ENCODE data around the gene SYCP2L.
"Not testable (repeated sequence)": the region's sequence is repeated elsewhere in the genome, so short reads cannot be mapped to it uniquely, and the experiment has no call there.

The SYCP2L gene

DNA sequence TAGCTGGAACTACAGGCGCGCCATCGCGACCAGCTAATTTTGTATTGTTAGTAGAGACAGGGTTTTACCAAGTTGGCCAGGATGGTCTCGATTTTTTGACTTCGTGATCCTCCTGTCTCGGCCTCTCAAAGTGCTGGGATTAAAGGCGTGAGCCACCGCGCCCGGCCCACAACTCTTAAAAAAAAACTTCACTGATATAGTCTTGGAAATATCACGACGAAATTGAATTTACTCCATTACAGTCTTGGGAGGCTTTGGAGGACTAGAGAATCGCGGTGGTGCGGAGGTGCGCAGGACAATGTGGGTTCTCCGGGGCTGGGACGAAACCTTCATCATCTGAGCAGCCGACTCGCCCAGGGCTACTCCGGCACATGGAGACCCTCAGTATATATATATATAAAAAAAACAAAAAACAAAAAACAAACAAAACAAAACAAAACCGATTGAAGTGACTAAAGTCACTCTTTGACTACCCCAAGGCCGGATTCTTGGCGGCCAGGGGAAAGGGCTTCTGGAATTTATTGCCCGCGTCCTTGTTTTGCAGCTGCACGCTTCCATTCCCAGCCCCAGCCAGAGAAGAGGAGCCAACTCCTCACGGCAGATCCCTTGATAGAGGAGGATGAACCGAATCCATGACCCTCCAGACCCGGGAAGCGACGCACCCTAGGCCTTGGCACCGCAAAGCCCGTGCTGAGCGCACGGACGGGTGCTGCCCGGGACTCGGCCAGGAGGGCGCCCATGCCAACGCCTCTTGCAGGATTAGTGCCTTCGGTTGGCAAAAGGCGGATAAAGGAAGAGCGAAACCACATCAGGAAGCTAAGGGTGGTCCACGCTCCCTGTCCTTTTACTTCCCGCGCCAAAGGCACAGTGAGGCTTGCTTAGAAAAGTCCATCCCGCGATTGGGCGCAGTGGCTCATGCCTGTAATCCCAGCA is 3.3 kb upstream of the SYCP2L start:
- no peak overlapping the region for H3K4me3 ChIP-seq
- no peak overlapping the region for H3K27ac ChIP-seq
- DNase-seq (ENCODE audit: low read depth, low spot score): no peak
- no peak overlapping the region for H3K9ac ChIP-seq (ENCODE audit: insufficient read length)
- no peak for TF ChIP-seq POLR2AphosphoS5 (IDR thresholded peaks at IDR 0.05; ENCODE audit: borderline replicate concordance, low read depth, low read length)
- TF ChIP-seq EZH2 (IDR thresholded peaks at IDR 0.05): no peak
- TF ChIP-seq FOXP2 (optimal IDR thresholded peaks at IDR 0.05; ENCODE audit: control extremely low read depth, extremely low read length, insufficient read depth): no peak
- H3K36me3 ChIP-seq (ENCODE audit: insufficient read depth, low read length): no peaks in the 10 kb centered on the region
- H3K9me3 ChIP-seq (ENCODE audit: low read depth, low read length): no peaks in the 10 kb centered on the region

GRCh38 chr6:10884245-10884972 is 2.4 kb upstream of the SYCP2L start:
- no peak overlapping the region for H3K9ac ChIP-seq (ENCODE audit: insufficient read length)
- TF ChIP-seq EZH2 (IDR thresholded peaks at IDR 0.05): no peak
- no peak for TF ChIP-seq FOXP2 (optimal IDR thresholded peaks at IDR 0.05; ENCODE audit: control extremely low read depth, extremely low read length, insufficient read depth)
- TF ChIP-seq POLR2AphosphoS5 (IDR thresholded peaks at IDR 0.05; ENCODE audit: borderline replicate concordance, low read depth, low read length): no peak
- DNase-seq (ENCODE audit: low read depth, low spot score): no peak
- no peaks in the 10 kb centered on the region for H3K9me3 ChIP-seq (ENCODE audit: low read depth, low read length)
- H3K36me3 ChIP-seq (ENCODE audit: insufficient read depth, low read length): no peaks in the 10 kb centered on the region
- no peak overlapping the region for H3K27ac ChIP-seq
- no peak overlapping the region for H3K4me3 ChIP-seq

DNA sequence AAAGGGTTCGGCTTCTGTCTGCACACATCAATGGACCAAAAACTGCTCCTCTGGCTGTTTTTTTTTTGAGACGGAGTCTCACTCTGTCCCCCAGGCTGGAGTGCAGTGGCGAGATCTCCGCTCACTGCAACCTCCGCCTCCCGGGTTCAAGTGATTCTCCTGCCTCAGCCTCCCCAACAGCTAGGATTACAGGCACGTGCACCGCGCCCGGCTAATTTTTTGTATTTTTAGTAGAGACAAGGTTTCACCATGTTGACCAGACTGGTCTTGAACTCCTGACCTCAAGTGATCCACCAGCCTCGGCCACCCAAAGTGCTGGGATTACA is 524 bp upstream of the SYCP2L start:
- DNase-seq (ENCODE audit: low read depth, low spot score); H3K27ac ChIP-seq; H3K36me3 ChIP-seq (ENCODE audit: insufficient read depth, low read length); H3K9me3 ChIP-seq (ENCODE audit: low read depth, low read length): not testable (repeated sequence)
- Histone ChIP-seq H3K4me3 (peak overlapping the region; percentile 85), H3K9ac (ENCODE audit: insufficient read length) (peak overlapping the region; percentile 41)

DNA sequence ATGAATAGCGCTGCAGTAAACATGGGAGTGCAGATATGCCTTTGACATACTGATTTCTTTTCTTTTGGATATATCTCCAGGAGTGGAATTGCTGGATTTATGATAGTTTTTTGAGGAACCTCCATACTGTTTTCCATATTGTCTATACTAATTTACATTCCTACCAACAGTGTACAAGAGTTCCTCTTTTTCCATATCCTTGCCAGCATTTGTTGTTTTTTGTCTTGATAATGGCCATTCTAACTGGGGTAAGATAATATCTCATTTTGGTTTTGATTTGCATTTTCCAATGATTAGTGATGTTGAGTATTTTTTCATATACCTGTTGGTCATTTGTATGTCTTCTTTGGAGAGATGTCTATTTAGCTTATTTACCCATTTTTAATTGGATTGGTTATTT is 3.3 kb downstream of the SYCP2L start:
- Histone ChIP-seq H3K27ac (no peak overlapping the region), H3K9ac (ENCODE audit: insufficient read length) (no peak overlapping the region), H3K36me3 (ENCODE audit: insufficient read depth, low read length) (no peaks in the 10 kb centered on the region; the same call in 1 of the 2 replicates), H3K9me3 (ENCODE audit: low read depth, low read length) (peaks cover 5% of the 10 kb centered on the region; the same call in 1 of the 2 replicates), H3K4me3 (no peak overlapping the region)
- DNase-seq (ENCODE audit: low read depth, low spot score): no peak
- TF ChIP-seq EZH2 (IDR thresholded peaks at IDR 0.05): no peak
- no peak for TF ChIP-seq FOXP2 (optimal IDR thresholded peaks at IDR 0.05; ENCODE audit: control extremely low read depth, extremely low read length, insufficient read depth)
- no peak for TF ChIP-seq POLR2AphosphoS5 (IDR thresholded peaks at IDR 0.05; ENCODE audit: borderline replicate concordance, low read depth, low read length)

DNA sequence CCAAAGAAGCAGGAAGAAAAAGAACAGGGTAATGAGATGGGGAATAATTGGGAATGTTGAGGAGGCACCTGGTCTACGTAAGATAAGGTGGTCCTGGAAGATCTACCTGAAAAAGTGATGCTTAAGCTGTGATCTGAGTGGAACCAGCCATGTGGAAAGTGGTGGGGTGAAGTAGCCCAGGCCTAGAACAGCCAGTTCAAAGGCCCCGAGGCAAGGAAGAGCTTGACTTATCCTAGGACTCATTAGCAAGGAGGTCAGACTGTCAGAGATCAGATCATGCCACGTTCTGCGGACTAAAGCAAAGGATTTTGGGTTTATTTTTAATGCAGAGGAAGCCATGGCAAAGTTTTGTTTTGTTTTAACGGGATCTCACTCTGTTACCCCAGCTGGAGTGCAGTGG is 5.1 kb downstream of the SYCP2L start:
- Histone ChIP-seq H3K4me3 (no peak overlapping the region), H3K9me3 (ENCODE audit: low read depth, low read length) (peaks cover 5% of the 10 kb centered on the region; the same call in 1 of the 2 replicates), H3K9ac (ENCODE audit: insufficient read length) (no peak overlapping the region), H3K36me3 (ENCODE audit: insufficient read depth, low read length) (no peaks in the 10 kb centered on the region; the same call in 1 of the 2 replicates), H3K27ac (no peak overlapping the region)
- TF ChIP-seq FOXP2 (optimal IDR thresholded peaks at IDR 0.05; ENCODE audit: control extremely low read depth, extremely low read length, insufficient read depth) (no peak), POLR2AphosphoS5 (IDR thresholded peaks at IDR 0.05; ENCODE audit: borderline replicate concordance, low read depth, low read length) (no peak), EZH2 (IDR thresholded peaks at IDR 0.05) (no peak)
- DNase-seq (ENCODE audit: low read depth, low spot score): no peak

DNA sequence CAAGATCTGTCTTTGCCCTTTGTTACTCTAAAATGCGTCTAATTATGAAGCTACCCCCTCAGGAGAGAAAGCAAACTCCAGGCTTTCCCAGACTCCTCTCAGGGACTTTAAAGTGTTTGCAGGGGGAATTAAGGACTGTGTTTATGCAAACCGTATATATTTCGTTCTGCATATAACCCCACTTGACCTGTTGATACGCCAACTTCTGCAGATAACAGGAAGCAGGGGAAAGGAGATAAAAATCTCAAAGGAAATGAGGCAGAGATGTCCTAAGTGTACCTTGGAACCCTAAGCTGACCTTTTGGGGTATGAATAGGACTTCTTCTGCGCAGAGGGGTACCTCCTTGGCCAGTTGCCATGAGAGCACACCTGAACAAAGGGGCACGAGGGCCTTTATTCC is 8.1 kb downstream of the SYCP2L start:
- Histone ChIP-seq H3K36me3 (ENCODE audit: insufficient read depth, low read length) (no peaks in the 10 kb centered on the region; the same call in 1 of the 2 replicates), H3K4me3 (no peak overlapping the region), H3K9me3 (ENCODE audit: low read depth, low read length) (peaks cover 5% of the 10 kb centered on the region; the same call in 1 of the 2 replicates), H3K9ac (ENCODE audit: insufficient read length) (no peak overlapping the region), H3K27ac (no peak overlapping the region)
- DNase-seq (ENCODE audit: low read depth, low spot score): no peak
- TF ChIP-seq EZH2 (IDR thresholded peaks at IDR 0.05) (no peak), POLR2AphosphoS5 (IDR thresholded peaks at IDR 0.05; ENCODE audit: borderline replicate concordance, low read depth, low read length) (no peak), FOXP2 (optimal IDR thresholded peaks at IDR 0.05; ENCODE audit: control extremely low read depth, extremely low read length, insufficient read depth) (no peak)

GRCh38 chr6:10896691-10897090 is 9.8 kb downstream of the SYCP2L start:
- Histone ChIP-seq H3K4me3 (no peak overlapping the region), H3K9ac (ENCODE audit: insufficient read length) (no peak overlapping the region), H3K9me3 (ENCODE audit: low read depth, low read length) (no peaks in the 10 kb centered on the region), H3K36me3 (ENCODE audit: insufficient read depth, low read length) (no peaks in the 10 kb centered on the region), H3K27ac (no peak overlapping the region)
- TF ChIP-seq EZH2 (IDR thresholded peaks at IDR 0.05) (no peak), POLR2AphosphoS5 (IDR thresholded peaks at IDR 0.05; ENCODE audit: borderline replicate concordance, low read depth, low read length) (no peak)
- no peak for DNase-seq (ENCODE audit: low read depth, low spot score)

- Histone ChIP-seq H3K9me3 (ENCODE audit: low read depth, low read length) (no peaks in the 10 kb centered on the region), H3K36me3 (ENCODE audit: insufficient read depth, low read length) (no peaks in the 10 kb centered on the region), H3K4me3 (no peak overlapping the region), H3K9ac (ENCODE audit: insufficient read length) (no peak overlapping the region), H3K27ac (no peak overlapping the region)
- no peak for DNase-seq (ENCODE audit: low read depth, low spot score)
- TF ChIP-seq EZH2 (IDR thresholded peaks at IDR 0.05) (no peak), FOXP2 (optimal IDR thresholded peaks at IDR 0.05; ENCODE audit: control extremely low read depth, extremely low read length, insufficient read depth) (no peak), POLR2AphosphoS5 (IDR thresholded peaks at IDR 0.05; ENCODE audit: borderline replicate concordance, low read depth, low read length) (no peak)
Measured at GRCh38 chr6:10901770-10902169, 14.9 kb downstream of the SYCP2L start.

Data from SK-N-MC (cell line).